Frontal cortex (tissue), 1 donor: Measurements from ENCODE around the gene MAK. TPM values are rescaled to one million over a fixed set of nuclear protein-coding genes. Genes with fewer than 3 reads are reported as not detected.

ENCODE experiments used
- small RNA-seq: library from RNA; depleted of rRNA; stranded (forward); fragments of <200 nt; gene quantifications from one replicate; pipeline ENCODE3, GENCODE V24; 2014
- total RNA-seq: library from RNA; depleted of rRNA; stranded (reverse); fragments of >200 nt; gene quantifications from one replicate; pipeline ENCODE4 v1.2.3, GENCODE V29; 2014

MAK gene
- total RNA-seq, 1 donor from 2014 or later, result under 0.01 TPM

Small RNA genes lying within 50 kb of the gene (small RNA-seq; reads per million reads assigned to genes)
- gene RNA5SP203, result not detected

Other genes starting within 250 kb of the MAK start
- gene C6orf52, start 143.9 kb downstream of the MAK start, total RNA-seq, result 0.82 TPM
- gene PAK1IP1, start 143.6 kb downstream of the MAK start, total RNA-seq, result 32.2 TPM
- 46.5 TPM for gene TMEM14C, start 115.5 kb downstream of the MAK start, total RNA-seq
- 58.3 TPM for gene TMEM14B, start 90.7 kb downstream of the MAK start, total RNA-seq
- not detected for gene GCM2, start 43.5 kb upstream of the MAK start, total RNA-seq
- gene SYCP2L, start 48.5 kb upstream of the MAK start, total RNA-seq, result 5.7 TPM
- gene ELOVL2, start 205.8 kb upstream of the MAK start, total RNA-seq, result 55.4 TPM